Gastrocnemius medialis (tissue), 4 donors: ENCODE measurements around the gene MTCL3.
A peak's percentile ranks its signal among the peaks of the same experiment; 100 is the strongest.

Experiments
- ATAC-seq, 2 donors: fragments of 150-250 bp; one replicate each; pipeline ENCODE4 v1.9.1; 2016
- DNase-seq, 2 donors: peaks; one replicate each; pipeline ENCODE4 v3.0.0-alpha.2; 2019
- H3K27ac ChIP-seq, 4 donors: fragments of 200-600 bp; sonication (generic); 1 replicate in 1 of 4; 2 replicates in 3 of 4; pipeline ENCODE4 v1.5.1; 2016 to 2018; ENCODE audit warnings: mild to moderate bottlenecking in 2 of 4, moderate library complexity in 1 of 4
- H3K27me3 ChIP-seq, 3 donors: fragments of 200-600 bp; sonication (generic) in 2 of 3; 1 replicate in 1 of 3; 2 replicates in 2 of 3; pipeline versions ENCODE4 v1.5.1 to v1.6.0; 2016 to 2019; ENCODE audit warnings: mild to moderate bottlenecking in 1 of 3, moderate library complexity in 1 of 3
- H3K36me3 ChIP-seq, 2 donors: fragments of 200-600 bp; sonication (generic) in 1 of 2; one replicate each; pipeline ENCODE4 v1.5.1; 2017 to 2018
- H3K4me1 ChIP-seq, 2 donors: fragments of 200-600 bp; sonication (generic) in 1 of 2; one replicate each; pipeline ENCODE4 v1.5.1; 2016 to 2017; ENCODE audit warnings: mild to moderate bottlenecking in 2 of 2
- H3K4me3 ChIP-seq, 4 donors: fragments of 200-600 bp; sonication (generic) in 3 of 4; 1 replicate in 1 of 4; 2 replicates in 3 of 4; pipeline ENCODE4 v1.5.1; 2016 to 2019; ENCODE audit warnings: mild to moderate bottlenecking in 2 of 4
- H3K9me3 ChIP-seq, 3 donors: fragments of 200-600 bp; sonication (generic) in 2 of 3; 1 replicate in 1 of 3; 2 replicates in 2 of 3; pipeline ENCODE4 v1.5.1; 2016 to 2019
- POLR2A ChIP-seq, 2 donors: fragments of 450-650 bp; IDR thresholded peaks; one replicate each; pipeline ENCODE4 v1.6.1; 2017; ENCODE audit warnings: antibody characterized with exemption in 2 of 2, mild to moderate bottlenecking in 2 of 2, moderate library complexity in 2 of 2
- in situ Hi-C, 4 donors: fragments of 200-750 bp; cut with MboI; loops; one replicate each; pipeline versions ENCODE4 v1.15.0 to v1.8.0; 2017; ENCODE audit warnings: low sequenced_read_pairs in 4 of 4
- intact Hi-C: fragments of 100-400 bp; cut with DNase I; formaldehyde crosslinking; loops from one replicate; pipeline ENCODE4 v1.15.1; 2023; ENCODE audit warnings: low total_unique reads
- TF ChIP-seq, protein P1 (sequence below), 5 experiments: fragments of 450-650 bp in 3 of 5; fragments of 200-600 bp in 2 of 5; sonication (generic) in 2 of 5; IDR thresholded peaks in 4 of 5; conservative IDR thresholded peaks in 1 of 5; 1 replicate in 4 of 5; 2 replicates in 1 of 5; pipeline ENCODE4 v1.5.1; 2016 to 2019; ENCODE audit warnings: antibody characterized with exemption in 5 of 5, mild to moderate bottlenecking in 3 of 5, moderate library complexity in 3 of 5

The MTCL3 gene

DNA sequence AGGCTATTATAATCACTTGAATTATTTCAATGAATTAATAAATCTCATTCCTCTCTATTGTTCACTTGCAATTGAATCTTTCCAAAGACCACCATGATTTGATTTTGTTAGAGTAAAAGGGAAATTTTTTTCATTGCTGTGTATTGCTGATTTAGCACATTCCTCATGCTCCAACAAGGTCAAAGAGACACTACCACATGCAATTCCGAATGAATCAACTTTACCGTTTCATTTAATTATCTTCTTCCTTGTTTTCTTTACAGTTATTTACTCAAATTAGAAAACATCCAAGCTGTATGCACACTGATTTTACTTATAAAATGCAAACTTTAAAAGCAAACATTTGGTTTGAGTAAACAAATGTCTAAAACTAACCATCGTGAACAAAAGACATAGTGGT is 60.9 kb downstream of the MTCL3 start:
- Histone ChIP-seq H3K4me3 (peak overlapping the region; percentile 48 to 76 (median 61)), H3K27ac (peak overlapping the region; percentile 88 to 94 (median 91)), H3K36me3 (no peaks in the 10 kb centered on the region), H3K9me3 (no peaks in the 10 kb centered on the region), H3K27me3 (no peaks in the 10 kb centered on the region), H3K4me1 (peaks cover 55 to 75% of the 10 kb centered on the region in 2 donors)
- DNase-seq = no peak
- in situ Hi-C loops (loop anchor here in 1 of 4 donors (25.0 kb wide), 1 partner anchor 271 kb away; no protein-coding TSS in a partner anchor), intact Hi-C loops (loop anchor here (2.0 to 5.0 kb wide), 2 partner anchors 59 to 191 kb away; partner anchors contain the start of genes MTCL3 and RNF146)
- TF ChIP-seq, protein P1, sequence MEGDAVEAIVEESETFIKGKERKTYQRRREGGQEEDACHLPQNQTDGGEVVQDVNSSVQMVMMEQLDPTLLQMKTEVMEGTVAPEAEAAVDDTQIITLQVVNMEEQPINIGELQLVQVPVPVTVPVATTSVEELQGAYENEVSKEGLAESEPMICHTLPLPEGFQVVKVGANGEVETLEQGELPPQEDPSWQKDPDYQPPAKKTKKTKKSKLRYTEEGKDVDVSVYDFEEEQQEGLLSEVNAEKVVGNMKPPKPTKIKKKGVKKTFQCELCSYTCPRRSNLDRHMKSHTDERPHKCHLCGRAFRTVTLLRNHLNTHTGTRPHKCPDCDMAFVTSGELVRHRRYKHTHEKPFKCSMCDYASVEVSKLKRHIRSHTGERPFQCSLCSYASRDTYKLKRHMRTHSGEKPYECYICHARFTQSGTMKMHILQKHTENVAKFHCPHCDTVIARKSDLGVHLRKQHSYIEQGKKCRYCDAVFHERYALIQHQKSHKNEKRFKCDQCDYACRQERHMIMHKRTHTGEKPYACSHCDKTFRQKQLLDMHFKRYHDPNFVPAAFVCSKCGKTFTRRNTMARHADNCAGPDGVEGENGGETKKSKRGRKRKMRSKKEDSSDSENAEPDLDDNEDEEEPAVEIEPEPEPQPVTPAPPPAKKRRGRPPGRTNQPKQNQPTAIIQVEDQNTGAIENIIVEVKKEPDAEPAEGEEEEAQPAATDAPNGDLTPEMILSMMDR (IDR thresholded peaks at IDR 0.05 in 4 of 5, conservative IDR thresholded peaks at IDR 0.05 in 1 of 5) = no peak
- TF ChIP-seq POLR2A (IDR thresholded peaks at IDR 0.05) = no peak
- no peak for ATAC-seq

DNA sequence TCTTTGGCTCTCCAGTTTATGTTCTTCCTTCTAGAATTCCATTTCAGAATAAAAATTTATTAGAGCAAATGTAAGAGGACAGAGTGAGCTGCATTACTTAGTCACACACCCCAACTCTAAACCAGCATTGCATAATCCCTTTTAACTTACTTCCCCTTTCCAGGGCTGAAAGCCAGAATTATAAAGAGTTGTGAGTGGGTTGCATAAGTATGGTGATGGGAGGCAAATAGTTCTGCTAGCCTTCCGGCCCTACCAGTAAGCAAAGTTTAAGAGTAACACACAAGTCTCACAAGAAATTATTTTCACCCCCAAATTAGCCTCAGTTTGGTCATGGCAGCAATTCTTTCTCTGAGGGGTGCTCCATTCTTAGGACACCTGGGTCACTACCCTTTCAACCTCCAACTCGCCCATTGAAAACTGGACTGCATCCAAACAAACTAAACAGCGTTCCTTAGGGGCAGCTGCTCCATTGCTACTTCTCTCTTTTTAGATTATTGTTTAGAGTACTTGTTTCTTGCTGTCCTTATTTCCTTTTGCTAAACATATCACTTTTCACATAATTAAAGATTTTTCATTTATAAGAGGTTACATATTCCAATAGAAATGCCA is 61.6 kb downstream of the MTCL3 start:
- in situ Hi-C loops = loop anchor here in 1 of 4 donors (25.0 kb wide), 1 partner anchor 270 kb away; no protein-coding TSS in a partner anchor
- intact Hi-C loops = loop anchor here (2.0 to 5.0 kb wide), 3 partner anchors 60 to 191 kb away; partner anchors contain the start of genes ECHDC1, MTCL3 and RNF146
- DNase-seq = peak in 1 of 2 donors; percentile 10
- Histone ChIP-seq H3K9me3 (no peaks in the 10 kb centered on the region), H3K27ac (peak overlapping the region; percentile 88 to 94 (median 91)), H3K4me1 (peaks cover 55 to 75% of the 10 kb centered on the region in 2 donors), H3K27me3 (no peaks in the 10 kb centered on the region), H3K4me3 (peak overlapping the region; percentile 48 to 76 (median 61)), H3K36me3 (no peaks in the 10 kb centered on the region)
- ATAC-seq = peak; percentile 31 to 37
- peak in 1 of 2 donors; percentile 34 for TF ChIP-seq POLR2A (IDR thresholded peaks at IDR 0.05)
- TF ChIP-seq, protein P1 (IDR thresholded peaks at IDR 0.05 in 4 of 5, conservative IDR thresholded peaks at IDR 0.05 in 1 of 5) = no peak

DNA sequence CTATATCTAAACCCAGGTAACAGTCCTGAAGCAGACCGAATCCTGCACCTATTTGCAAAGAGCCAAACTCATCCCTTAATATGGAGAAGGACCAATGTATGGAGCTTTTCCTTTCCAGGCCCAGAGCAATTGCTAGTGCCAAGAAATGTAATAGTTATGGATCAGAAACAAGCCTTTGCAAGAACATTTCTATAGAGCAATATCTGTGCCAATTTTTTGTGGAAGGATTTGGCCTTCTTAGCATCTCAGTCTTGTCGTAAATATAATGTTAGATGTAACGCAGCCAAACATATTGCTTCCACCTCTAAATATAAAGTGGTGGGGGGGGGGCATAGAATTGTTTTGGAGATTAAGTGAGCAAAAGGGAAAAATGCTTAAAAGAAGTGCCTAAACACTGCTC is 62.7 kb downstream of the MTCL3 start:
- Histone ChIP-seq H3K27ac (peak overlapping the region; percentile 88 to 94 (median 91)), H3K4me1 (peaks cover 48 to 69% of the 10 kb centered on the region in 2 donors), H3K36me3 (no peaks in the 10 kb centered on the region), H3K27me3 (no peaks in the 10 kb centered on the region), H3K9me3 (no peaks in the 10 kb centered on the region), H3K4me3 (peak overlapping the region; percentile 48 to 76 (median 61))
- in situ Hi-C loops = loop anchor here in 1 of 4 donors (25.0 kb wide), 1 partner anchor 269 kb away; no protein-coding TSS in a partner anchor
- ATAC-seq (no peak), DNase-seq (no peak)
- intact Hi-C loops = loop anchor here (2.0 to 5.0 kb wide), 2 partner anchors 61 to 114 kb away; partner anchors contain the start of genes ECHDC1 and MTCL3
- TF ChIP-seq POLR2A (IDR thresholded peaks at IDR 0.05) = no peak
- TF ChIP-seq, protein P1 (IDR thresholded peaks at IDR 0.05 in 4 of 5, conservative IDR thresholded peaks at IDR 0.05 in 1 of 5) = no peak

DNA sequence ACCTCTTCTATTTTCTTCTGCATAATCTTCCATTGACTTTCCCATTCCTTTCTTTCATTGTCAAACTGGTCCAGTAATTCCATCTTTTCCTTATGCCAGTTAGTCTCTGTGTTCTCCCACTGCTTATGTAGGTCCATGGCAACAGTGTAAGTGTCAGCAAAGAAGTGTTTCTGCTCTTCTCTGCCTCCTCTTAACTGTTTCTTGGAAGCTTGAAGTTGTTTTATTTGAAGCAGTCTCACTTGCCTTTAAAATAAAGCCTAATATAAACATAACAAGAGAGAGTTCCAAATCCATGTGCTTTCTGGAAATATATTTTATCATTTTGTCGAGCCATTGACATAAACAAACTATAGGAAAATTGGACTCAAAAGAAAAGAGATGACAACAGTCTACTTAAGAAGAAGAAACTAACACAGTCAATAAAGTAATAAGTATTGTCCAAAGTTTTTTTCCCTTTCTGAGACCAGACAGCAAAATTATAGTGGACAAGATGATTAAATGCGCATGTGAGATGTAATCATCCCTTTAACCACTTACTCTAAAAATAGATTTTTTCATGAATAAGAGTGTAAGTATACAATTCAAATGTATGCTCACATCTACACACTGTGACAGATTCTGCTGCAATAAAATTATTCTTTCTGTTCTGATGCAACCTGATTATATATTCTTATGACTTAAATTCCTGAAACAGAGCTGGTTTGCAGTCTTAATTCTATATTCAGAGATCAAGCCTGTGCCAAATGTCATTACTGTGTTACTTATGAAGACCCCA is 65.1 kb downstream of the MTCL3 start:
- intact Hi-C loops = no loop called here
- no peak for ATAC-seq
- Histone ChIP-seq H3K4me1 (peaks cover 46 to 48% of the 10 kb centered on the region in 2 donors), H3K4me3 (peak overlapping the region in 1 of 4 donors; percentile 19), H3K27ac (peak overlapping the region in 3 of 4 donors; percentile 88 to 94 (median 91)), H3K27me3 (no peaks in the 10 kb centered on the region), H3K9me3 (no peaks in the 10 kb centered on the region), H3K36me3 (peaks cover 0 to 11% of the 10 kb centered on the region in 2 donors)
- no peak for TF ChIP-seq POLR2A (IDR thresholded peaks at IDR 0.05)
- TF ChIP-seq, protein P1 (IDR thresholded peaks at IDR 0.05 in 4 of 5, conservative IDR thresholded peaks at IDR 0.05 in 1 of 5) = no peak
- in situ Hi-C loops = loop anchor here in 1 of 4 donors (25.0 kb wide), 1 partner anchor 267 kb away; no protein-coding TSS in a partner anchor
- no peak for DNase-seq
